ENCODE measurements around the gene DUSP5.
A peak's percentile ranks its signal among the peaks of the same experiment; 100 is the strongest.

DUSP5 gene

DNA sequence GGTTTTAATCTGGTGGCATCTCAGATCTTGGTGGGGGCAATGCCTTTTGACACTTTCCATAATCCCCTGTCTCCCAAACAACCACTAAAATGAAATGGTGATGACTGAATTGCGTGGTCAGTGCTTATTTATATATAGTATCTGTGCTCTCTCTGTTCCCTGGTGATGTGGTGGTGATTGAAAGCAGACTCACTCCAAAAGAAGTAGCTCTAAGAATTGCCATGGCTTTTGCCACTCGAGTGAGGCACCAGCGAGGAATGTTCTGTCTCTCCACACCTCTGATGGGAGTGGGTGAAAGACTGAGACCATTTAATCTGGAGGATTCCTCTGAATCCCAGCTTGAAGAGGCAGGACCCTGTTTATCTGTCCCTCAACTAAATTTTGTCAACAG lies 2.8 kb downstream of the DUSP5 start:
- DNase-seq (ENCODE audit: low read depth in 2 of 2) = peak; percentile 75 to 82
- no peak for TF ChIP-seq CTCF (IDR thresholded peaks at IDR 0.05; ENCODE audit: low read depth, low read length)
- H3K4me3 ChIP-seq (replicated peaks in 1 of 2; ENCODE audit: low read depth in 2 of 2, low read length in 2 of 2) = peak overlapping the region; percentile 15 to 83

DNA sequence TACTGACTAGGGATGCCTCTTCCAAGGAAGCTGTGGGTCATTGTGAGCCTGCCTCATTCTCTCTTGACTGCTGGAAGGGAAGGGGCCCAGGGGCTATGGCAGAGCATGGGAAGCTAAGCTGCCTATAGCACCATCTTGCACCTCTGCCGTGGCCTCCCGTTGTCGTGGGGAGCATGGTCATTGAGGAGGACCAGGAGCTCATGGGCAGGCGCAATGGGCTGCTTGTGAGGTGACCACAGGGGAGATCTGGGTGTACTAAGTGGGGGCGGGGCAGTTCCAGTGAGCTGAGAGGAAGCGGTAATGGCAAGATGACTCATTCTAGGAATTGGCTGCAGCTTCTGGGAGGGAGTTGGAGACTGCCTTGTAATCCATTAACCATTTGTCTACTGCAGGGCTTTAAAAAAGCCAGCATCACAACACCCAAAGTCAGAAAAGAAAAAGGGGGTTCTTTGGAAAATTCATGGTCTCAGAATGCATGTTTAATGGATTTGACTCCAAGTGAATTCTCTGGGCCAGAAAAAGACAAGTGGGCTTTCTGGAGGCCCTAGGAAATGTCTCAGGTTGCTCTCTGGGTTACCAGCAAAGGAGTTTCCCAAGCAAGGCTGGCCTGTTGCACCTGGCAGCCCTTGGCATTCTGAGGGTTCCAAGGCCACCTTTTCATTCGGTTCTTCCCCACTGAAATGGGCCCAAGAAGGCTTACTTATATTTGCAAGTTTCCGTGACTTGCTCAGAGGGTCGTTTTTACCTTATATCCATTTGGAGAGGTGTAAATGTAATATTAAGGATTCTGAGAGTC lies 3.6 kb downstream of the DUSP5 start:
- peak; percentile 95 to 97 for DNase-seq (ENCODE audit: low read depth in 2 of 2)
- H3K4me3 ChIP-seq (replicated peaks in 1 of 2; ENCODE audit: low read depth in 2 of 2, low read length in 2 of 2) = peak overlapping the region; percentile 15 to 83
- no peak for TF ChIP-seq CTCF (IDR thresholded peaks at IDR 0.05; ENCODE audit: low read depth, low read length)

- DNase-seq (ENCODE audit: low read depth in 2 of 2) = peak in 1 of 2 donors; percentile 16
- no peak overlapping the region for H3K4me3 ChIP-seq (replicated peaks in 1 of 2; ENCODE audit: low read depth in 2 of 2, low read length in 2 of 2)
- no peak for TF ChIP-seq CTCF (IDR thresholded peaks at IDR 0.05; ENCODE audit: low read depth, low read length)
These were observed 4.6 kb downstream of the DUSP5 start for GRCh38 chr10:110502072-110502845.

DNA sequence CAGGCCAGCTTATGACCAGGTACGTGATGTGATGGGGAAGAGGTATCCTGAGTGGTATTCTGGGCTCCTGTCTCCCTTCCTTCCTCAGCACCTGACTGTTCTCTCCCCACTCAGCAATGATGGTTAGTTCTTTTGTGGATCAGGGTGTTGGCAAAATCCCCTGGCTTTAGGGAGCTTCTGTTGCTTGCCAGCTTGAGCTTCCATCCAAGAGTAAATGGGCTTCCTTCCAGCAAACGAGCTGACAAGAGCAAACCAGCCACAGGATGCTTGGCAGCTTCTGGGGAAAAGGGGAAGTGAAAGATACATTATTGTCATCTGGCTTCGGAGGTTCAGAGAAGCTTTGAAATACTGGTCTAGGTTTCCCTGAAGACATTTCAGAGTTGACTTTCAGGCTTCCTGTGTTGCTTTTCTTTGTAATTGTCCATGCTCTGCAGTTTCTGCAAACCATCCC lies 5.2 kb downstream of the DUSP5 start:
- no peak overlapping the region for H3K4me3 ChIP-seq (replicated peaks in 1 of 2; ENCODE audit: low read depth in 2 of 2, low read length in 2 of 2)
- DNase-seq (ENCODE audit: low read depth in 2 of 2) = peak; percentile 61 to 92
- TF ChIP-seq CTCF (IDR thresholded peaks at IDR 0.05; ENCODE audit: low read depth, low read length) = no peak

GRCh38 chr10:110503528-110504110 lies 5.9 kb downstream of the DUSP5 start:
- DNase-seq (ENCODE audit: low read depth in 2 of 2) = no peak
- peak overlapping the region in 1 of 2 donors; percentile 3 for H3K4me3 ChIP-seq (replicated peaks in 1 of 2; ENCODE audit: low read depth in 2 of 2, low read length in 2 of 2)
- no peak for TF ChIP-seq CTCF (IDR thresholded peaks at IDR 0.05; ENCODE audit: low read depth, low read length)

GRCh38 chr10:110504111-110504735 lies 6.5 kb downstream of the DUSP5 start:
- peak overlapping the region in 1 of 2 donors; percentile 1 for H3K4me3 ChIP-seq (replicated peaks in 1 of 2; ENCODE audit: low read depth in 2 of 2, low read length in 2 of 2)
- no peak for TF ChIP-seq CTCF (IDR thresholded peaks at IDR 0.05; ENCODE audit: low read depth, low read length)
- peak; percentile 80 to 90 for DNase-seq (ENCODE audit: low read depth in 2 of 2)
